ENCODE results near the gene SAFB2. TPM values are rescaled to one million over a fixed set of nuclear protein-coding genes. Genes with fewer than 3 reads are reported as not detected.
"Not testable (repeated sequence)": the region's sequence is repeated elsewhere in the genome, so short reads cannot be mapped to it uniquely, and the experiment has no call there.

The SAFB2 gene
- total RNA-seq, 1 donor from 2014 or later: 143 TPM

DNA sequence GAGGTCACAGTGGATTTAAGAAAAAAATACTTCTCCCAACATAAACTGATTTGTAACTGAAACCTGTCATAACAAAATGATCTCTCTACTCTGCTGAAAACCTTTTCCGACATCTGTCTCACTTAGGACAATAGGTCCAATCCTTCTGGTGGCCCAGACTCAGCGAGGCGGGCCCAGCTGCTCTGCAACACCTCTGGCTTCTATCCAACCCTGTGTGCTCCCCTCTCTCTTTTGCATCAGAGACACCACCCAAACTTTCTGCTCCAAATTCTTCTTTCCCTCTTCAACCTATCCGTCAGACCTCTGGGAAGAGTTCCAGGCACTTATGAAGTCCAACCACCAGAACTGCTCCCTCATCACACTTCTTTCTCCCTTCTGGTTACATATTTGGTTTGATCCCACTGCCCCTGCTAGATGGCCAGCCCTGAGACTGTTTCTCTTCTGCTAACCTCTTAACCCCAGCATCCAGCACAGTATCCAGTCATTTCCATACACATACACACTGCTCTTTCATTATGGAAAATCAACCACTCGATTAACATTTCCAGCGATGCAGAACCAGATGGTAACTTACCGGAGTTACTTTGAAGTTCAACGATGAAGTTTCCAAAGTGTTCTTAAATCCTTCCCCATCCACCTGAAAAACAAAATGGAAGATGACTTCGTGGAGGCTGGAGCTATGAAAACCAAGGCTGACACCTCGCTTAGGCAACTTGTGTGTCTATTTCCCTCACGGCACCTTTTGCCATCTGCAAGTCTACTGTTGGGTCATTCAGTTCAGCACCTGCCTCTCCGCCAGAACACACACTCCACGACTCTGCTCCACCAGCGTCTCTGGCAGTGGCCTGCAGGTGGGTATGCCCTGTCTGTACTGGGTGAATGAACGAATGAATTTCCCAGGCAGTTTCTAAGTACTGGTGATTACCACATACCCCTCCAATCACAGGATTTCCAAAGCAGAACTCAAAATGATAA, 9.4 kb downstream of the SAFB2 start:
- TF ChIP-seq, protein P1, sequence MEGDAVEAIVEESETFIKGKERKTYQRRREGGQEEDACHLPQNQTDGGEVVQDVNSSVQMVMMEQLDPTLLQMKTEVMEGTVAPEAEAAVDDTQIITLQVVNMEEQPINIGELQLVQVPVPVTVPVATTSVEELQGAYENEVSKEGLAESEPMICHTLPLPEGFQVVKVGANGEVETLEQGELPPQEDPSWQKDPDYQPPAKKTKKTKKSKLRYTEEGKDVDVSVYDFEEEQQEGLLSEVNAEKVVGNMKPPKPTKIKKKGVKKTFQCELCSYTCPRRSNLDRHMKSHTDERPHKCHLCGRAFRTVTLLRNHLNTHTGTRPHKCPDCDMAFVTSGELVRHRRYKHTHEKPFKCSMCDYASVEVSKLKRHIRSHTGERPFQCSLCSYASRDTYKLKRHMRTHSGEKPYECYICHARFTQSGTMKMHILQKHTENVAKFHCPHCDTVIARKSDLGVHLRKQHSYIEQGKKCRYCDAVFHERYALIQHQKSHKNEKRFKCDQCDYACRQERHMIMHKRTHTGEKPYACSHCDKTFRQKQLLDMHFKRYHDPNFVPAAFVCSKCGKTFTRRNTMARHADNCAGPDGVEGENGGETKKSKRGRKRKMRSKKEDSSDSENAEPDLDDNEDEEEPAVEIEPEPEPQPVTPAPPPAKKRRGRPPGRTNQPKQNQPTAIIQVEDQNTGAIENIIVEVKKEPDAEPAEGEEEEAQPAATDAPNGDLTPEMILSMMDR (IDR thresholded peaks at IDR 0.05): no peak
- POLR2A ChIA-PET: interaction anchor here (0.6 kb wide), 1 partner anchor 25 kb away, joined by 6 read pairs; no protein-coding TSS in a partner anchor
- DNase-seq (no peak), ATAC-seq (ENCODE audit: low read depth) (no peak)
- CTCF ChIA-PET: no interaction called here
- H3K27me3 Mint-ChIP-seq: no peaks in the 10 kb centered on the region
- H3K27ac Mint-ChIP-seq: no peak overlapping the region
- H3K36me3 Mint-ChIP-seq (ENCODE audit: low read depth): peaks cover 88% of the 10 kb centered on the region
- H3K9me3 Mint-ChIP-seq: no peaks in the 10 kb centered on the region
- intact Hi-C loops (cut with micrococcal nuclease): no loop called here
- peaks cover 6% of the 10 kb centered on the region for H3K4me1 Mint-ChIP-seq
- no peak overlapping the region for H3K4me3 Mint-ChIP-seq

DNA sequence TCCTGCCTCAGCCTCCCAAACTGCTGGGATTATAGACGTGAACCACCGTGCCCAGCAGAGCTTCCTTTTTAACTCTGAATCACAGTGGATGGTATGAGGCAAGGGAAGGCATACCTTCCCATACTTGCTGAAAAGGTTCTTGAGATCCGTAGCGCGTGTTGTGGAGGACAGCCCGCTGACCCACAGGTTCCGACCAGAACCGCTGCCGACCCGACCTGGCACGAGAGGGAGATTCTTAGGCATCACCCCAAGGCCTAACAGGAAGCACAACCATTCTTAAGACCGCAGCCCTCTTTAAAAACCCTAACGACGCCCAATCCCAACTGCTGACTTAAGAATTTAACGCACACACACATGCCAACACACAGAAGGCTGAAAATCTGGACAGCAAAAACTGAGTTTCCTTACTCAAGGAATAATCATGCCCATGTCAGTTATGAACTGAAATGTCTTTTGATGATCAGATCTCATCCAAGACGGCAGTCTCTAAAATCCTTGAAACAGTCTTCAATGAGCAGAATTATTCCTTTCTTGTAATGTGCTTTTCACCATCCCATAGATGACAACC, 12.6 kb downstream of the SAFB2 start:
- DNase-seq: no peak
- no peak for ATAC-seq (ENCODE audit: low read depth)
- ChIA-PET CTCF (no interaction called here), POLR2A (no interaction called here)
- Mint-ChIP-seq H3K9me3 (no peaks in the 10 kb centered on the region), H3K36me3 (ENCODE audit: low read depth) (peaks cover 92% of the 10 kb centered on the region), H3K27me3 (no peaks in the 10 kb centered on the region), H3K4me1 (no peaks in the 10 kb centered on the region), H3K27ac (no peak overlapping the region), H3K4me3 (no peak overlapping the region)
- TF ChIP-seq, protein P1 (IDR thresholded peaks at IDR 0.05): no peak
- intact Hi-C loops (cut with micrococcal nuclease): no loop called here

DNA sequence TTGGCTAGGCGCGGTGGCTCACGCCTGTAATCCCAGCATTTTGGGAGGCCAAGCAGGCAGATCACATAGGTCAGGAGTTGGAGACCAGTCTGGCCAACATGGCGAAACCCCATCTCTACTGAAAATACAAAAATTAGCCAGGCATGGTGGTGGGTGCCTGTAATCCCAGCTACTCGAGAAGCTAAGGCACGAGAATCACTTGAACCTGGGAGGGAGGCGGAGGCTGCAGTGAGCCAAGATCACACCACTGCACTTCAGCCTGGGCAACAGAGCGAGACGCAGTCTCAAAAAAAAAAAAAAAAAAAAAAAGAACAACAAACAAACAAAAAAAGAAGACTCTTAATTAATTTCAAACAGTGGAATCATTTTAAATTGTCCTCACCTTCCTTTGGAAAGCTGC, 13.8 kb downstream of the SAFB2 start:
- H3K4me1 Mint-ChIP-seq; H3K4me3 Mint-ChIP-seq; DNase-seq; H3K9me3 Mint-ChIP-seq; H3K27me3 Mint-ChIP-seq; intact Hi-C loops (cut with micrococcal nuclease); H3K27ac Mint-ChIP-seq; ATAC-seq (ENCODE audit: low read depth): not testable (repeated sequence)
- ChIA-PET CTCF (interaction anchor here (0.5 kb wide), 1 partner anchor 109 kb away, joined by 3 read pairs; no protein-coding TSS in a partner anchor), POLR2A (interaction anchor here (1.0 kb wide), 1 partner anchor 14 kb away, joined by 4 read pairs; the partner anchor contains the start of genes SAFB and SAFB2)
- H3K36me3 Mint-ChIP-seq (ENCODE audit: low read depth): peaks cover 92% of the 10 kb centered on the region

DNA sequence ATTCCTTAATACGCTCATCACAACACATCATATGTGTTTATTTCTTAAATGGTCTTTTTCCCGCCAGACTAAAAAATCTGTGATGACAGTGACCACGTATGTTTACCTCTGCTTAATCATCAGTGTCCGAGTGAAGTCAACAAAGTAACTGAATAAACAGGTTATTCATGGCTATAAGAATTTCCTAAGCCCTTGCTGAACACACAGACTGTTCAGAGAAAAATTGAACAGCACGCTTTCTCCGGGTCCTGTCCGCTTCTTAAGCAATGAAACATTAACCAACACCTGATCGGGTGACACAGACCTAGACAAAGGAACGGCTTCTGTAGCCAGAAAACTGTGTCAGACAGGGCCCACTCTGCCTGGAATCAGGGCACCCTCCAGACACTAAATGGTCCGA, 14.3 kb downstream of the SAFB2 start:
- no peak overlapping the region for H3K27ac Mint-ChIP-seq
- H3K9me3 Mint-ChIP-seq: no peaks in the 10 kb centered on the region
- no peak for ATAC-seq (ENCODE audit: low read depth)
- intact Hi-C loops (cut with micrococcal nuclease): no loop called here
- H3K4me3 Mint-ChIP-seq: no peak overlapping the region
- H3K36me3 Mint-ChIP-seq (ENCODE audit: low read depth): peaks cover 92% of the 10 kb centered on the region
- TF ChIP-seq, protein P1 (IDR thresholded peaks at IDR 0.05): no peak
- ChIA-PET CTCF (no interaction called here), POLR2A (interaction anchor here (1.0 kb wide), 1 partner anchor 15 kb away, joined by 4 read pairs; the partner anchor contains the start of genes SAFB and SAFB2)
- H3K27me3 Mint-ChIP-seq: no peaks in the 10 kb centered on the region
- no peaks in the 10 kb centered on the region for H3K4me1 Mint-ChIP-seq
- no peak for DNase-seq

DNA sequence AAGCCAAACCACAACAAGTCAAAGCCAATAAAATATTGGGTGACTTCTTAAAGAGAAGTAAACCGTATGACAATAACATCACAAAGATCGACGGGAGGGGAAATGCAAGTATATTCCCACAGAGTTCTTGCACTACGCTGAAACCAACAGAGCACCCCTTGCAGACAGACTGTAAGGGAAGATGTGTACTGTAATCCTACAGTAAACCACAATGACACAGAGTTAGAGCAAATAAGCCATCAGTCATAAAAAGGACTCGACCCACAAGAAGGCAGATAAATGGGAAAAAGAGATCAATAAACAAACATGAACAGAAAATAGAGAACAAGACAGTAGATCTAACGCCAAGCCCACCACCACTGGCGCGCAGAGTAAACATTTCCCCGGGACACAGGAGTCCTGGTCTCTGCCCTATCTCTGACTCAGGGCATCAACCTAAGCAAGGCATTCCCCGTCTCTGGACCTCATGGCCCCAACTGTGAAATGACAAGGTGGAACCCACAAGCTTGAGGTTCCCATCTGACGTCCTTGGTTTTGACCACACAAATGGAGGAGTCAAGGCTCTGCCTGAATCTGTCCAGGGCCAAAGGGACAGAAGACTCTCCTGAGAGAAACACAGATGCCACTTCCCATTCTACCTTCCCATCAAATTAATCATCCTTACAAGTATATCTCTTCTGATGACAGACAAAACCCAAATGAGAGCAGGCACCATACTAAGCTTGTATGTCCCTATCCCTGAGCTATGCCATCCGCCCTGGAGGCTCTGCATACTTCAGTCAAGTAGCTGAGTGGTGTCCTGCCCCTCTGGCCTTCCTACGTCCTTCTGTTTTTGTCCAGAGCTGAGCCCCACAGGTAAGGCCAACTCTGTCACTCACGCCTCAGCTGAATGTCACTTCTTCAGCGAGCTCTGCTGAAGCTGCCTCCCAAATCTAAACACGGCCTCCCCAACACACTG, 15.0 kb downstream of the SAFB2 start:
- Mint-ChIP-seq H3K36me3 (ENCODE audit: low read depth) (peaks cover 91% of the 10 kb centered on the region), H3K9me3 (no peaks in the 10 kb centered on the region), H3K4me3 (no peak overlapping the region), H3K27me3 (no peaks in the 10 kb centered on the region), H3K27ac (no peak overlapping the region), H3K4me1 (no peaks in the 10 kb centered on the region)
- intact Hi-C loops (cut with micrococcal nuclease): no loop called here
- TF ChIP-seq, protein P1 (IDR thresholded peaks at IDR 0.05): no peak
- POLR2A ChIA-PET: no interaction called here
- ATAC-seq (ENCODE audit: low read depth): no peak
- CTCF ChIA-PET: no interaction called here
- no peak for DNase-seq

All from activated B cell treated with CpG ODN at 0.5 μM for 24 hours (primary cell).